HepG2 (cell line): ENCODE results near the gene SDK2.

ENCODE experiments used
- FOXM1 ChIP-seq: sonication (generic); formaldehyde crosslinking; IDR thresholded peaks from 2 replicates; pipeline ENCODE4 v1.5.0; 2020; ENCODE audit warnings: missing genetic modification reagents
- MIER3 ChIP-seq: IDR thresholded peaks from 2 replicates; pipeline ENCODE4 v1.6.1; 2016; ENCODE audit warnings: missing compliant biosample characterization, borderline replicate concordance
- ZMYM4 ChIP-seq: sonication (generic); formaldehyde crosslinking; IDR thresholded peaks from 2 replicates; pipeline ENCODE4 v1.8.1; 2023; ENCODE audit warnings: mild to moderate bottlenecking, missing genetic modification reagents

DNA sequence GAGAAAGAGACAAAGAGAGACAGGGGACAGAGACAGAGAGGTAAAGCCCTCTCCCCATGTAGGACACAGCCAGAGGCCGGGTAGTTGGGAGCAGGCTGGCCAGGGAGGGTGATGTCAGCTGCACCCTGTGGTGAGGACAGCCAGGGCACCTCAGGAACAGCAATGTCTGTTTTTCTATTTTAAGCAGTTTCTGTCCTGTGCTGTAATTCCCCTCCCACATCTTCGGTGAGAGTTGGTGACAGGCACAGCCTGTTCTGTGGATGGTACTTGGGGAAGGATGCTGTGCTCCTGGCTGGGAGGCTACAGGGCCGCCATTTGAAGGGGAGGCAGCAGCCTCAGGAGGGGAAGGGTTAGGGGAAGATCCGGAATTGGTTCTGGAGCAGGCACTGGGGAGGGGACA, 163.5 kb downstream of the SDK2 start:
- no peak for TF ChIP-seq ZMYM4 (CRISPR knock-in tag)
- TF ChIP-seq FOXM1 (CRISPR knock-in tag): no peak
- TF ChIP-seq MIER3: no peak
